Esophagus (tissue), 2 donors: Measurements from ENCODE around the gene SLC6A3. TPM values are rescaled to one million over a fixed set of nuclear protein-coding genes. Genes with fewer than 3 reads are reported as not detected.
"Not testable (repeated sequence)": the region's sequence is repeated elsewhere in the genome, so short reads cannot be mapped to it uniquely, and the experiment has no call there.

Experiments used
- H3K27ac ChIP-seq, 2 donors: one replicate each; pipeline ENCODE4 v1.5.1; 2013; ENCODE audit warnings: low read depth in 2 of 2, mild to moderate bottlenecking in 2 of 2, inconsistent platforms in 1 of 2, low read length in 1 of 2, moderate library complexity in 1 of 2
- H3K27me3 ChIP-seq, 2 donors: one replicate each; pipeline ENCODE4 v1.6.1; 2013; ENCODE audit warnings: low read length in 2 of 2, control low read depth in 1 of 2, mild to moderate bottlenecking in 1 of 2; ENCODE audit not compliant: insufficient read depth in 2 of 2, control insufficient read depth in 1 of 2
- H3K36me3 ChIP-seq, 2 donors: one replicate each; pipeline ENCODE4 v1.6.1; 2013; ENCODE audit warnings: low read length in 1 of 2; ENCODE audit not compliant: control insufficient read depth in 2 of 2, insufficient read depth in 2 of 2
- H3K4me1 ChIP-seq, 2 donors: one replicate each; pipeline ENCODE4 v1.6.1; 2013; ENCODE audit warnings: low read length in 1 of 2; ENCODE audit not compliant: control insufficient read depth in 2 of 2, insufficient read depth in 2 of 2
- H3K4me3 ChIP-seq, 2 donors: one replicate each; pipeline ENCODE4 v1.5.1; 2013; ENCODE audit warnings: low read length in 2 of 2, mild to moderate bottlenecking in 2 of 2, low read depth in 1 of 2, moderate library complexity in 1 of 2
- H3K9me3 ChIP-seq, 2 donors: one replicate each; pipeline ENCODE4 v1.6.1; 2013; ENCODE audit warnings: mild to moderate bottlenecking in 2 of 2, low read depth in 1 of 2, low read length in 1 of 2, moderate library complexity in 1 of 2; ENCODE audit not compliant: control insufficient read depth in 2 of 2, insufficient read depth in 1 of 2
- WGBS, 2 donors: extraction: QIAGEN DNeasy Blood & Tissue Kit; methylation state at CpG; one replicate each; pipeline ENCODE4 v1.1.7; 2013; 5-methylcytosine and 5-hydroxymethylcytosine counted together
- polyA plus RNA-seq, 2 donors: library from polyadenylated mRNA; stranded (reverse); fragments of 200-250 nt; gene quantifications; one replicate each; pipeline ENCODE4 v1.2.3, GENCODE V29; 2013
- donor health status: healthy with polysubstance abuse.
- donor health status: Bipolar disorder and iron deficiency.

Gene SLC6A3
- polyA plus RNA-seq, 2 donors: 0.11 TPM; not detected in 1

DNA sequence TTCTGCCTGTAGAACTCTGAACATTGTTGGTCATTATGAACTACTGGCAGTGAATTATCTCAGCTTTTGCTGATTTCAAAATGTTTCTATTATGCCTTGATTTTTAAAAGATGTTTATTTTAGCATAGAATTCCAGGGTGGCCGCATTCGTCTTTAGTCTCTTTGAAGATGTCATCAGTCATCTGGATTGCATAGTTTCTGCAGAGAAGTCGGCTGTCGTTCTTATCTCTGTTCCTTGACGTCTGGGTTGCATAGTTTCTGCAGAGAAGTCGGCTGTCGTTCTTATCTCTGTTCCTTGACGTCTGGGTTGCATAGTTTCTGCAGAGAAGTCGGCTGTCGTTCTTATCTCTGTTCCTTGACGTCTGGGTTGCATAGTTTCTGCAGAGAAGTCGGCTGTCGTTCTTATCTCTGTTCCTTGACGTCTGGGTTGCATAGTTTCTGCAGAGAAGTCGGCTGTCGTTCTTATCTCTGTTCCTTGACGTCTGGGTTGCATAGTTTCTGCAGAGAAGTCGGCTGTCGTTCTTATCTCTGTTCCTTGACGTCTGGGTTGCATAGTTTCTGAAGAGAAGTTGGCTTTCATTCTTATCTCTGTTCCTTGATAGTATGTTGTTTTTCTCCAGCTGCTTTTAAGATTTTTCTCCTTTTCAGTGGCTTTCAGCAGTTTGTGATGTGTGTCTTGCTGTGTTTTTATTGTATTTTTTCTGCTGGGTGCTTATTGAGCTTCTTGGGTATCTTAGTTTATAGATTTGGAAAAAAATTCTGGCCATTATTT lies 11.1 kb upstream of the SLC6A3 start:
- not testable (repeated sequence) for H3K27ac ChIP-seq, H3K4me3 ChIP-seq, H3K4me1 ChIP-seq, H3K36me3 ChIP-seq, H3K9me3 ChIP-seq, H3K27me3 ChIP-seq
- 83 to 86% methylated on average over 8 to 10 of the region's 20 CpGs for WGBS, 2 donors

DNA sequence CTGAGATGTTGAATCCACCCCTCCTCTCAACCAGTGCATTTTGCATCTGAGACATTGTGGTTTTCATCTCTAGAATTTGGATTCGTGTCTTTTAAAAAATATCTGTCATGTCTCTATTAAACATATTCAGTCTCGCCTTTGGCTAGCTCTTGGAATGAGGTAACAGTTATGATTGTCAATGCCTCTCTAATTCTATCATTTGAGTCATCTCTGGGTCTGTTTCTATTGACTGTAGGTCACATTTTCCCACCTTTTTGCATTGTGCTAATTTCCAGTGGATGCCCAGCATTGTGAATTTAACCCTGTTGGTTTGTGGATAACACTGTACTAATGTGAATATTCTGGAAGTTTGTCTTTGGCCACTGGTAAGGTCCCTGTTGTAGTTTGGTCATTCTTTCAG lies 8.4 kb upstream of the SLC6A3 start:
- Histone ChIP-seq H3K4me1 (no peaks in the 10 kb centered on the region), H3K36me3 (no peaks in the 10 kb centered on the region), H3K27ac (no peak overlapping the region), H3K27me3 (no peaks in the 10 kb centered on the region), H3K9me3 (peaks cover 0 to 6% of the 10 kb centered on the region in 2 donors), H3K4me3 (no peak overlapping the region)
- 81 to 83% methylated on average over 2 of the region's 2 CpGs for WGBS, 2 donors

DNA sequence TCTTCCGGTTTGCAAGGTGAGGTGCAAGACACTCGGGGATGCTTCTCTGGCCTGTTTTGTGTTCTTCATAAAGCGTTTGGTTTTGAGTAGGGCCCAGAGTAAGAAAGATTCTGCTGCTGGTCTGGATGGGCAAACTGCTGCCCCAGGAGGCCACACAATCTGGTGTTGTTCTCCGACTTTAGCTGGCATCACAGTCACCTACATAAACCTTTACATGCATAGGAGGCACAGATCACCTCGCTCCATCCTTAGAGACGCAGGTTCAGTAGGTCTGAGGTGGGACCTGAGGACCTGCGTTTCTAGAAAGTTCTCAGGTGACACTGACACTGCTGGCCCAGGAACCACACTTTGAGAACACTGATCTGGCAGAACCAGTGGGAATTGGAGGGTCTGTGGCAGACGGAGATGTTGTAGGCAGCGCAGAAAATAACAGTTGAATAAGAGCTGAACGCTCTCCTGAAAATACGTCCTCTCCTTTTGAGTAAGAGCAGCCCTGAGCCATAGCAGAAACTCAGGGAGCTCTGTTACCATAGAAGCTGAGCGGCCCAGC lies 3.9 kb upstream of the SLC6A3 start:
- Histone ChIP-seq H3K27ac (no peak overlapping the region), H3K9me3 (peaks cover 0 to 6% of the 10 kb centered on the region in 2 donors), H3K4me1 (peaks cover 0 to 8% of the 10 kb centered on the region in 2 donors), H3K4me3 (no peak overlapping the region), H3K27me3 (peaks cover 0 to 12% of the 10 kb centered on the region in 2 donors), H3K36me3 (no peaks in the 10 kb centered on the region)
- 87 to 90% methylated on average over 12 of the region's 12 CpGs for WGBS, 2 donors

DNA sequence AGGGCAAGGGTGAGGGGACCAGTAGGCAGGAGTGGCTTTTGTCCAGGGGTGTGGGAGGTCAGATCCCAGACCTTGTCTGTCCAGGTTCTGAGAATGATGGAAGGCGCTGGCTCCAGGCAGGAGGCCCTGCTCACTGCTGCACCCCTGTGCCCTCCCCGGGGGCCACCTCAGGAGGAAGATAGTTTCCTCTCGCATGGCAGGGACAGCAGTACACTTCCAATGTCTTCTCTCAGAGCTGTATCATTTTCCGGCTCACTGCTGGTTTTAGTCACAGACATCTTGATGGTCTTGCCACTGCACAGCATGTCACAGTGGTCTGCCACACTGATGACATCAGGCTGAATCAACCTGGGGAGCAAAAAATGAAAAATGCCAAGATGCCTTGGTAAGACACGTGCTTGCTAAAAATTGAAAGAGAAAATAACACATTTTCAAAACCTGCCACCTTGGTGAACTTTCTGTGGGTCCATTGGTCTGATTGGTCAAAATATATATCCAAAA lies 3.3 kb upstream of the SLC6A3 start:
- WGBS, 2 donors: 66 to 82% methylated on average over 5 of the region's 5 CpGs
- Histone ChIP-seq H3K27me3 (peaks cover 0 to 15% of the 10 kb centered on the region in 2 donors), H3K4me3 (no peak overlapping the region), H3K36me3 (no peaks in the 10 kb centered on the region), H3K9me3 (peaks cover 0 to 4% of the 10 kb centered on the region in 2 donors), H3K4me1 (peaks cover 0 to 9% of the 10 kb centered on the region in 2 donors), H3K27ac (no peak overlapping the region)

- Histone ChIP-seq H3K27ac (no peak overlapping the region), H3K4me1 (peaks cover 0 to 9% of the 10 kb centered on the region in 2 donors), H3K36me3 (no peaks in the 10 kb centered on the region), H3K4me3 (no peak overlapping the region), H3K27me3 (peaks cover 0 to 15% of the 10 kb centered on the region in 2 donors), H3K9me3 (peaks cover 0 to 4% of the 10 kb centered on the region in 2 donors)
- 51 to 52% methylated on average over 16 of the region's 16 CpGs for WGBS, 2 donors
Observed at GRCh38 chr5:1447671-1448361, 2.6 kb upstream of the SLC6A3 start.

DNA sequence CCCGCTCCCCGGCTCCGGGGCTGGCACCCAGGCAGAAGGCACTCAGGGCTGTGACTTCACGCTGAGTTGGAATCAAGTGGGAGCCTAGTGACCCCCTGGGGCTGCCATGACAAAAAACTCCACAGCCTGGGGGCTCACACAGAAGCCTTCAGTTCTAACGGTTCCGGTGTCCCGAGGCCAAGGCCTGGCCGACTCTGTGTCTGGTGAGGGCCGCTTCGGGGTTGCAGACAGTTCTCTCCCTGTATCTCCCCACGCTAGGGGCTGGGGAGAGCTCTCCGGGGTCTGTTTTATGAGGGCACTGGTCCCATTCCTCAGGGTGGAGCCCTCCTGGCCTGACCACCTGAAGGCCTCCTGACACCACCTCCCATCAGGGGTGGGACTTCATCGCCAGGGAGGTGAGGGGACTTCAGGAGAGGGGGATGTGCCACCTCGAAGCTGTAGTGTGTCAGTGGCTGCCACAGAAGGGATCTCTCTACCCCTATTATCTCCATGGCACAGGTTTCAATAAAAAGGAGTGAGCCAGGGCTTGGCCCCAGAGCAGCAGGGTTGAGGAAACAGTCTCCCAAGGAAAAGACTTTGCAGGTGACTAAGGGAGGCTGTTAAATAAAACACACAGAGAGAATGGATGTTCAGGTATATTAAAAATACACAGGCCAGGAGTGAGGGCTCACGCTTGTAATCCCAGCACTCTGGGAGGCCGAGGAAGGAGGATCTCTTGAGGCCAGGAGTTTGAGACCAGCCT lies 1.5 kb upstream of the SLC6A3 start:
- Histone ChIP-seq H3K36me3 (no peaks in the 10 kb centered on the region), H3K9me3 (peaks cover 0 to 4% of the 10 kb centered on the region in 2 donors), H3K27ac (no peak overlapping the region), H3K27me3 (peaks cover 0 to 19% of the 10 kb centered on the region in 2 donors), H3K4me1 (peaks cover 0 to 9% of the 10 kb centered on the region in 2 donors), H3K4me3 (no peak overlapping the region)
- 40 to 58% methylated on average over 13 to 16 of the region's 16 CpGs for WGBS, 2 donors

DNA sequence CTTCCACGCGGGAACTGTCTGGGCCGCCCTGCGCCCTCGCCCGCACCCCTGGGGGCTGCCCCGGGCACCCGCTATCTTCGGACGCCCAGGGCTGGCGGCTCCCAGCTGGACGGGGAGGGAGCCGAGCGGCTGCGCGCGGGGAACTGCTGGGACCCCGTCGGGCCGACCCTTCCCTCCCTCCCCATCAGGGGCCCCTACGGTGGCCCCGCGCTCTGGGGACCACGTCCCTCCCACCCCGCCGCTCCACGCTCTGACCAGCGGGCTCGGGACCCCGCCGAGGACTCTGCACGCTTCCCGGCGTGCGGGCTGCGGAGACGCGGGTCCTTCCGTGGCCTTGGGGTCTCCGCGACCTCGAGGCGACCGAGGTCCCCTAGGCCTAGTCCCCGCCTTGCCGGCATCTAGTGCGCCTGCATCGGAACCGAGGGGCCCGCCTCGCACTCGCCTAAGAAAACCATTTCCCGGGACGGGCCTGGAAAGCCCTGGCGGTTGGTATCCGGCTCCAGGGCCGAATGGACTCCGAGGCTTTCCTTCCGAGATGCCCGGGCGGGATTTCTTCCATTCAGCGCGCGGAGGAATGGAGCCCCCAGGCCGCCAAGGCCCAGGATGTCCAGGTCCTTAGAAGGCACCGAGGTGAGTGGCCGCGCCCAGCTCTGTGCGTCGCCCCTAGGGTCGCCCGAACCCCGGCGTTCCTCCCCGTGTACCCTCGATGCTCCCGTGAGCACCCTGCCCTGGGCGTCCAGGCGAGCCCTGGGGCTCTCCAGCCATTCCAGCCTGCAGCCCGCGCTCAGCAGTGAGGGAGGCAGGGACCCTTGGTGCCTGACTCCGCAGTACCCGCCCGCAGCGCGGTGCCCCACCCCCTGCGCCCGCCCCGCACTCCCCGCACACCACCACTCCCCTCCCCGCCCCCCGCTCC lies 705 bp upstream of the SLC6A3 start:
- peaks cover 0 to 19% of the 10 kb centered on the region in 2 donors for H3K27me3 ChIP-seq
- WGBS, 2 donors: 6 to 13% methylated on average over 76 to 92 of the region's 92 CpGs
- peaks cover 0 to 9% of the 10 kb centered on the region in 2 donors for H3K4me1 ChIP-seq
- H3K27ac ChIP-seq: no peak overlapping the region
- no peak overlapping the region for H3K4me3 ChIP-seq
- peaks cover 0 to 4% of the 10 kb centered on the region in 2 donors for H3K9me3 ChIP-seq
- H3K36me3 ChIP-seq: no peaks in the 10 kb centered on the region

DNA sequence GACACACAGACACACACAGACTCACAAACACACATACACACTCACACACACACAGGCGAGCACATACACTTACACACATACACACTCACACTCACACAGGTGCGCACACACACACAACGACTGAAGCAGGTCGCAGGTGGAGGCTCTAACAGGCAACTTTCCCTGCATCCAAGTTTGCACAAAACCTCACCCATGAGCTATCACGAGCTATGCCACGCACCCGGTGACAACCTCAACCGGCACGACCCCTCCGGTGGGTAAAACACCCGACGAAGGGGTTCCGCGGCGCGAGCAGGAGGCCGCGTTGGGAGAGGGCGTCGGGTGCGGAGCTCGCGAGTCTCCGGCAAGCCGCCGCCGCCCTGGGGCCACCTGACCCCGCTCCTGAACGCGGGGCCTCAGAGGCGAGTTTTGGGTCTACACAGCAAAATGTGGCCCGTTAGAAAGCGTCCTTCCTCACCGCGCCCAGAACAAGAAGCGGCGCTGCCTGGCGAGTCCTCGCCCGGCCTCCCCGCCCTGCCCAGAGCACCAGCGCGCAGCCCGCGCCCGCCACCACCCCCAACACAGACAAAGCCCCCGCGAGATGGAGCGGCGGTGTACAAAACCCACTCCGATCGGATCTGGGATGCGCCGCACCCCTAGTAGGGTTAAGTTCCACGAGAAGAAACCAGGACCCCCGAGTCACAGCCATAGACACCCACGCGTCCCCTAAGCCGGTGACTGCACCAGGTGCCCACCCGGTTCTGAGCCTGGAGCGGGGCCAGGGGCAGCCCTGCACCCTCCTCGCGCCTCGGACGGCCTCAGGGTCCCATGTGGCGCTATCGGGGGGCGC lies 665 bp downstream of the SLC6A3 start:
- no peak overlapping the region for H3K27ac ChIP-seq
- peaks cover 0 to 5% of the 10 kb centered on the region in 2 donors for H3K9me3 ChIP-seq
- H3K4me3 ChIP-seq: no peak overlapping the region
- peaks cover 0 to 19% of the 10 kb centered on the region in 2 donors for H3K27me3 ChIP-seq
- 8 to 9% methylated on average over 67 to 68 of the region's 68 CpGs for WGBS, 2 donors
- peaks cover 0 to 9% of the 10 kb centered on the region in 2 donors for H3K4me1 ChIP-seq
- H3K36me3 ChIP-seq: no peaks in the 10 kb centered on the region
